ENCODE measurements around the gene RAPGEF1.

DNA sequence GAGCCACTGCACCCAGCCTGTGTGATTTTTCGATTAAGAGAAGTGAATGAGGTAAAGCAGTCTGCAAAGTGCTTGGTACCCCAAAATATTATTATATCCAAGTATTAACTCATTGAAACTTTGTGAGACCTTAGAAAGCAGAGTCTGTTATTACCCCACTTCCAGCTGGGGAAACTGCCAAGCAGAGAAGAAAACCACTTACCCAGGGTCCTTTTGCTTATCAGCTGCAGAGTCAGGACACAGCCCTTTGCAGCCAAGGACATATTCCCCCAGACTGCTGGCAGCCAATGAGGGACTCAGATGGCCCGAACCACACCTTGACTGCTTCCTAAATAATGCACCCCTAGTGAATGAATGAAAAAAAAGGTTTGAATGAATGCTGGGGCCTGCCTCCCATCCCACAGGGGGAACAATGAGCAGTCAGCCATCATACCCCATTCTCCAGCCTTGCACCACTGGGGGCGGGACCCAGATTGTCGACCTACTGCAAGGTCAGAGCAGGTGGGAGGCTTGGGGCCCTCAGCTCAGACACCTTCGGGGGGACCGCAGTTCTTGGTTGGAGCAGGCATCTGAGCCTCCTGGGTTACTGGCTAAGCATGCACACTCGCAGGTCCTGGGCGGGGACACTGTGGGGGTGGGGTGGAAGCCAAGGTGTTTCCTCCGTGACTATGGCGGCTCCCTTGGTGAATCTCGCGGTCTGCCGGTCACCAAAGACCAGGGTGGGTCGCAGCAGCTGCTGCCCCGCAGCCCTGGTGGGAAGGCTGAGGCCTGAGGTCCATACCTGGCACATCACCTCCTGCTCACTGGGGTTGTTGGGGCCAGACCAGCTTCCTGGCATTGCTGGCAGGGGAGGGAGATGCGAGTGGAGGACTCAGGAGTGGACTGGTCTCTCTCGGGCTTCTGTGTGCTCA, 164.9 kb downstream of the RAPGEF1 start:
- TF ChIP-seq EZH2 (IDR thresholded peaks at IDR 0.05; ENCODE audit: insufficient read depth, poor library complexity, severe bottlenecking) (no peak), EZH2phosphoT487 (IDR thresholded peaks at IDR 0.05; ENCODE audit: insufficient read depth, low read depth) (no peak)
